Type B pancreatic cell (in vitro differentiated cells): Measurements from ENCODE around the gene GJB4. TPM values are rescaled to one million over a fixed set of nuclear protein-coding genes. Genes with fewer than 3 reads are reported as not detected.
A peak's percentile ranks its signal among the peaks of the same experiment; 100 is the strongest.

Source experiments
- DNase-seq: peaks from one replicate; pipeline ENCODE4 v3.0.0; 2021; ENCODE audit warnings: mixed read lengths; ENCODE audit not compliant: unreplicated experiment; ENCODE audit errors: extremely low spot score
- H3K27ac Mint-ChIP-seq: 2 replicates; pipeline ENCODE4 v1.8.0; 2021; ENCODE audit warnings: mild to moderate bottlenecking, mixed read lengths
- H3K27me3 Mint-ChIP-seq: 2 replicates; pipeline ENCODE4 v1.8.0; 2021; ENCODE audit warnings: mixed read lengths
- H3K36me3 Mint-ChIP-seq: 2 replicates; pipeline ENCODE4 v1.8.0; 2021; ENCODE audit warnings: mixed read lengths
- H3K4me1 Mint-ChIP-seq: one replicate; pipeline ENCODE4 v1.8.0; 2021; ENCODE audit warnings: mixed read lengths; ENCODE audit not compliant: unreplicated experiment
- H3K4me3 Mint-ChIP-seq: 2 replicates; pipeline ENCODE4 v1.8.0; 2021; ENCODE audit warnings: mild to moderate bottlenecking, mixed read lengths
- H3K9me3 Mint-ChIP-seq: 2 replicates; pipeline ENCODE4 v1.8.0; 2021; ENCODE audit warnings: mixed read lengths
- total RNA-seq: library from RNA; stranded (reverse); gene quantifications from 2 replicates; pipeline ENCODE4 v1.2.1, GENCODE V29; 2021; ENCODE audit warnings: low replicate concordance
- TF ChIP-seq, protein P1 (sequence below): fragments of 200-600 bp; sonication (generic); conservative IDR thresholded peaks from 2 replicates; pipeline ENCODE4 v1.5.0; 2021; ENCODE audit warnings: antibody characterized with exemption, mild to moderate bottlenecking

Gene GJB4
- total RNA-seq, 1 donor from 2014 or later = 0.48 TPM

DNA sequence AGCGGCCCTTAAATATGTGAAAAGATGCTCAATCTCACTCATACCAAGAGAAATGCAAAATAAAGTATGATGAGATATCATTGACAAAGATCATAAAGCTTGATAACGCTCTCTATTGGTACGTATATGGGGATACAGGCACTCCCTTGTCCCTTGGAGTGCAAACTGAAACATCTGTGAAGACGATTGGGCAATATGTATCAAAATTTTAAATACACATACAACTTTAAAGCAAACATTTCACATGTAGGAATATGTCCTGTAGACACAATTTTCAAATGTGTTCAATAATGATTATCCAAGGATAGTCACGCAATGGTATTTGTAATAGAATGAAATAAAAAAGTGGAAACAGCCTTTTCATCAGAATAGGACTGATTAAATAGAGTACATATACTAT is 19.5 kb downstream of the GJB4 start:
- Mint-ChIP-seq H3K4me3 (peak overlapping the region; percentile 64), H3K27ac (no peak overlapping the region), H3K9me3 (no peaks in the 10 kb centered on the region), H3K27me3 (peaks cover 55% of the 10 kb centered on the region), H3K36me3 (no peaks in the 10 kb centered on the region), H3K4me1 (no peaks in the 10 kb centered on the region)
- TF ChIP-seq, protein P1, sequence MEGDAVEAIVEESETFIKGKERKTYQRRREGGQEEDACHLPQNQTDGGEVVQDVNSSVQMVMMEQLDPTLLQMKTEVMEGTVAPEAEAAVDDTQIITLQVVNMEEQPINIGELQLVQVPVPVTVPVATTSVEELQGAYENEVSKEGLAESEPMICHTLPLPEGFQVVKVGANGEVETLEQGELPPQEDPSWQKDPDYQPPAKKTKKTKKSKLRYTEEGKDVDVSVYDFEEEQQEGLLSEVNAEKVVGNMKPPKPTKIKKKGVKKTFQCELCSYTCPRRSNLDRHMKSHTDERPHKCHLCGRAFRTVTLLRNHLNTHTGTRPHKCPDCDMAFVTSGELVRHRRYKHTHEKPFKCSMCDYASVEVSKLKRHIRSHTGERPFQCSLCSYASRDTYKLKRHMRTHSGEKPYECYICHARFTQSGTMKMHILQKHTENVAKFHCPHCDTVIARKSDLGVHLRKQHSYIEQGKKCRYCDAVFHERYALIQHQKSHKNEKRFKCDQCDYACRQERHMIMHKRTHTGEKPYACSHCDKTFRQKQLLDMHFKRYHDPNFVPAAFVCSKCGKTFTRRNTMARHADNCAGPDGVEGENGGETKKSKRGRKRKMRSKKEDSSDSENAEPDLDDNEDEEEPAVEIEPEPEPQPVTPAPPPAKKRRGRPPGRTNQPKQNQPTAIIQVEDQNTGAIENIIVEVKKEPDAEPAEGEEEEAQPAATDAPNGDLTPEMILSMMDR = no peak
- DNase-seq = no peak

- no peak for DNase-seq
- H3K27me3 Mint-ChIP-seq = peaks cover 60% of the 10 kb centered on the region
- no peaks in the 10 kb centered on the region for H3K4me1 Mint-ChIP-seq
- H3K4me3 Mint-ChIP-seq = peak overlapping the region; percentile 64
- TF ChIP-seq, protein P1 = no peak
- H3K27ac Mint-ChIP-seq = peak overlapping the region; percentile 70
- no peaks in the 10 kb centered on the region for H3K36me3 Mint-ChIP-seq
- H3K9me3 Mint-ChIP-seq = no peaks in the 10 kb centered on the region
These were observed 20.0 kb downstream of the GJB4 start for GRCh38 chr1:34779526-34779925.

- Mint-ChIP-seq H3K4me3 (peak overlapping the region; percentile 64), H3K36me3 (no peaks in the 10 kb centered on the region), H3K4me1 (no peaks in the 10 kb centered on the region), H3K9me3 (no peaks in the 10 kb centered on the region), H3K27me3 (peaks cover 64% of the 10 kb centered on the region), H3K27ac (no peak overlapping the region)
- TF ChIP-seq, protein P1 = no peak
- no peak for DNase-seq
These were observed 20.4 kb downstream of the GJB4 start for GRCh38 chr1:34779962-34780361.

GRCh38 chr1:34780528-34780927 is 21.0 kb downstream of the GJB4 start:
- TF ChIP-seq, protein P1 = no peak
- H3K27me3 Mint-ChIP-seq = peaks cover 67% of the 10 kb centered on the region
- H3K36me3 Mint-ChIP-seq = no peaks in the 10 kb centered on the region
- H3K9me3 Mint-ChIP-seq = no peaks in the 10 kb centered on the region
- DNase-seq = no peak
- H3K4me1 Mint-ChIP-seq = no peaks in the 10 kb centered on the region
- peak overlapping the region; percentile 81 for H3K27ac Mint-ChIP-seq
- peak overlapping the region; percentile 82 for H3K4me3 Mint-ChIP-seq

- H3K36me3 Mint-ChIP-seq = no peaks in the 10 kb centered on the region
- no peaks in the 10 kb centered on the region for H3K9me3 Mint-ChIP-seq
- peak within 1 kb of the TSS; percentile 91 for H3K27ac Mint-ChIP-seq
- DNase-seq = no peak
- H3K4me3 Mint-ChIP-seq = peak within 1 kb of the TSS; percentile 84
- TF ChIP-seq, protein P1 = peak; percentile 8
- H3K27me3 Mint-ChIP-seq = peaks cover 67% of the 10 kb centered on the region
- no peaks in the 10 kb centered on the region for H3K4me1 Mint-ChIP-seq
These were observed 21.7 kb downstream of the GJB4 start, which contains the start of gene GJB3 for GRCh38 chr1:34781071-34781843. Gene GJB3 (plus strand): TSS chr1:34781214. CDS start chr1:34784763, 3,549 bp downstream.
